Esophagus squamous epithelium (tissue), 5 donors: ENCODE data around the gene IQCC. TPM values are rescaled to one million over a fixed set of nuclear protein-coding genes. Genes with fewer than 3 reads are reported as not detected.

Source experiments
- DNase-seq: peaks from one replicate; lab custom pipeline; 2025; lab: John Stamatoyannopoulos, UW
- H3K27ac ChIP-seq, 4 donors: fragments of 200-600 bp; sonication (generic); one replicate each; pipeline ENCODE4 v1.5.1; 2016 to 2019; ENCODE audit warnings: mild to moderate bottlenecking in 1 of 4
- H3K27me3 ChIP-seq, 4 donors: fragments of 200-600 bp; sonication (generic); 1 replicate in 3 of 4; 2 replicates in 1 of 4; pipeline versions ENCODE4 v1.5.1 to v1.6.0; 2017 to 2021; ENCODE audit warnings: antibody characterized with exemption in 1 of 4
- H3K36me3 ChIP-seq, 3 donors: fragments of 200-600 bp; sonication (generic); one replicate each; pipeline ENCODE4 v1.5.1; 2016 to 2019
- H3K4me1 ChIP-seq, 3 donors: fragments of 200-600 bp; sonication (generic); one replicate each; pipeline ENCODE4 v1.5.1; 2017 to 2019
- H3K4me3 ChIP-seq, 4 donors: fragments of 200-600 bp; sonication (generic); 1 replicate in 3 of 4; 2 replicates in 1 of 4; pipeline ENCODE4 v1.5.1; 2016 to 2019; ENCODE audit warnings: mild to moderate bottlenecking in 2 of 4, moderate library complexity in 1 of 4
- H3K9me3 ChIP-seq, 3 donors: fragments of 200-600 bp; sonication (generic); one replicate each; pipeline ENCODE4 v1.5.1; 2016 to 2019
- CTCF ChIP-seq, 6 experiments: fragments of 450-650 bp in 4 of 6; fragments of 200-600 bp in 2 of 6; sonication (generic) in 2 of 6; IDR thresholded peaks; one replicate each; pipeline ENCODE4 v1.5.1; 2016 to 2019; ENCODE audit warnings: antibody characterized with exemption in 6 of 6, mild to moderate bottlenecking in 4 of 6, moderate library complexity in 4 of 6
- POLR2A ChIP-seq, 4 donors: fragments of 450-650 bp; IDR thresholded peaks; one replicate each; pipeline ENCODE4 v1.6.1; 2017; ENCODE audit warnings: antibody characterized with exemption in 4 of 4, mild to moderate bottlenecking in 4 of 4, moderate library complexity in 3 of 4
- WGBS, 2 donors: methylation state at CpG; one replicate each; pipeline ENCODE4 v1.1.5; 2018; 5-methylcytosine and 5-hydroxymethylcytosine counted together
- intact Hi-C: fragments of 100-400 bp; cut with DNase I; formaldehyde crosslinking; loops from one replicate; pipeline ENCODE4 v1.15.0; 2022
- total RNA-seq, 4 donors: library from RNA; depleted of rRNA; stranded (reverse); fragments of >200 nt; gene quantifications; one replicate each; pipeline ENCODE4 v1.1.0, GENCODE V29; 2016
- donor health status: DM: yes; HTN: yes; CAD: no.

Gene IQCC
- total RNA-seq, 4 donors from 2014 or later = 0.66 to 2.0 (median 1.1) TPM

DNA sequence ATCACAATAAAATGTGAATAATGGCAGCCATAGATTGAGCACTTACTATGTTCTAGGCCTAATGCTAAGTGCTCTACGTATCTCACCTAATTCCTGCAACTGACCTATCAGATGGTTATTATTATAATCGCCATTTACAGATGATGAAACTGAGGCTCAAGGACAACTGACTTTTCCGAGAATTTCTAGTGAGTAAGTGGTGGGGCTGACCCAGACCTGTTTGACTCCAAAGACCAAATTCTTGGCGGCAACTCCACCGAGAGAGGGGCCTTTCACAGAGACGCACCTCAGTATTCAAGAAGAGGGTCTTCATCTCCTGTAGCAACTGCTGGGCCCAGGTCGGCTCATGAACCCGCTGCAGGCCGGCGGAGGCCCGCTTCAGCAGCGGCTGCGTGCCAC lies 16.1 kb downstream of the IQCC start:
- Histone ChIP-seq H3K36me3 (peaks cover 0 to 72% (median 11%) of the 10 kb centered on the region in 3 donors), H3K4me1 (peaks cover 22 to 47% (median 24%) of the 10 kb centered on the region in 3 donors), H3K27me3 (no peaks in the 10 kb centered on the region), H3K27ac (peak overlapping the region; percentile 93 to 96 (median 94)), H3K9me3 (no peaks in the 10 kb centered on the region), H3K4me3 (peak overlapping the region; percentile 65 to 99 (median 82))
- 7 to 11% methylated on average over 6 to 9 of the region's 13 CpGs for WGBS, 2 donors
- DNase-seq = no peak
- TF ChIP-seq CTCF (IDR thresholded peaks at IDR 0.05) (no peak), POLR2A (IDR thresholded peaks at IDR 0.05) (no peak)
- intact Hi-C loops = no loop called here

DNA sequence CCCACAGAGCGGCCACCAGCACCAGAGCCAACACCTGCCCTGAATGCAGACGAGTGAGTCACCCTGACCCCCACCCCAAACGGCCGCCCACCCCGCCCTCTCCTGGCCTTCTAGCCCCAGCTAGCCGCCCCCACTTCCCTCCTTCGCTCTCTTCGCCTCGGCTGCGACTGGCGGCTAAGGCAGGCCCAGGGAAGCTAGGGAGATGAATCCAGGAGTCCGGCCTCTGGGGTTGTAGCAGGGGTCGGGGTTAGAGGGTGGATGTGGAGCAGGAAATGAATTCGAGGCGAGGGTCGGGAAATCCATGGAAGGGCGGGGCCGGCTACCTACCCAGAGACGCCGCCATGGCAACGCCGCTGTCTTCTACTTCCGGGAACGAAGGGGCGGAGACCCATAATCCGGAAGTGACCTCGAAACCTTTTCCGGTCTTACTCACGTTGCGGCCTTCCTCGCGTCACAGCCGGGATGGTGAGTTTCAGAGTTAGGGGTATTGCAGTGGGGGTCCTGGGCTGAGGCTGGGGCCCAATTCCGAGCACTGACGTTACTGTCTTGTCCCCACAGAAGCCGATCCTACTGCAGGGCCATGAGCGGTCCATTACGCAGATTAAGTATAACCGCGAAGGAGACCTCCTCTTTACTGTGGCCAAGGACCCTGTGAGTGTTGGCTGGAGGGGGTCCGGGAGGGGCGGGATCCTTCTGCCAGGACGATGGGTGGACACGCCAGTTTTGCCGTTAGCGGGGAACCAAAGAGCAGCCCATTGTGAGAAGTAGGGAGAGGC lies 16.7 kb downstream of the IQCC start, which contains the start of the genes EIF3I and TMEM234:
Gene EIF3I (plus strand): TSS at position 428 of the 776 bp plus-strand sequence. CDS start 35 bp downstream, at position 463.
Gene TMEM234 (minus strand): TSS at position 374 of the 776 bp plus-strand sequence. CDS start 31 bp downstream, at position 343.
- intact Hi-C loops = no loop called here
- H3K27ac ChIP-seq = peak within 1 kb of the TSS; percentile 93 to 96 (median 94)
- TF ChIP-seq POLR2A (IDR thresholded peaks at IDR 0.05) = peak in 3 of 4 donors; percentile 30 to 76 (median 54)
- peak in 1 of 6 experiments; percentile 8 for TF ChIP-seq CTCF (IDR thresholded peaks at IDR 0.05)
- peak; percentile 64 for DNase-seq
- peaks cover 22 to 46% (median 24%) of the 10 kb centered on the region in 3 donors for H3K4me1 ChIP-seq
- WGBS, 2 donors = 0% methylated on average over 9 to 10 of the region's 46 CpGs
- H3K27me3 ChIP-seq = no peaks in the 10 kb centered on the region
- H3K9me3 ChIP-seq = no peaks in the 10 kb centered on the region
- H3K36me3 ChIP-seq = peaks cover 0 to 72% (median 11%) of the 10 kb centered on the region in 3 donors
- peak within 1 kb of the TSS; percentile 65 to 99 (median 82) for H3K4me3 ChIP-seq

DNA sequence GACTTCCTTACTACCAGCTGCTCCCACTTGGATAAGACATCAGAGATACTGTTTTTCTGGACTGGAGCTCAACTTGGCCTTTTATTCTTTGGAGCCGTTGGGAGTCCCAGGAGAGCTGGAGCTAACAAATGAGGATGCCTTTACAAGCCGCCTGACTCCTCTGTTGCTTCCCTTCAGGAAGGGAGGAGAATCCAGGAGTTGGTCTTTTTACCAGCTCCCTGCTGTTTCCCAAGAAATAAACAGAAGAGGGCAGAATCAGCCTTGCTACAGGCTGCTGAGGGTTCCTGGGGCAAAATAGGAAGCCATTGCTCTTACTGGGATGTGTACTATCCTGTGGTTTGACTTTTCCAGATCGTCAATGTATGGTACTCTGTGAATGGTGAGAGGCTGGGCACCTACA lies 18.2 kb downstream of the IQCC start:
- TF ChIP-seq POLR2A (IDR thresholded peaks at IDR 0.05) (no peak), CTCF (IDR thresholded peaks at IDR 0.05) (no peak)
- intact Hi-C loops = no loop called here
- Histone ChIP-seq H3K4me3 (peak overlapping the region in 3 of 4 donors; percentile 65 to 99 (median 97)), H3K4me1 (peaks cover 22 to 46% (median 24%) of the 10 kb centered on the region in 3 donors), H3K9me3 (no peaks in the 10 kb centered on the region), H3K27me3 (no peaks in the 10 kb centered on the region), H3K27ac (peak overlapping the region; percentile 93 to 96 (median 94)), H3K36me3 (peaks cover 14 to 72% (median 25%) of the 10 kb centered on the region in 3 donors)
- no peak for DNase-seq
- WGBS, 2 donors = 83 to 86% methylated on average over 1 to 3 of the region's 3 CpGs

- H3K27ac ChIP-seq = no peak overlapping the region
- H3K4me1 ChIP-seq = peaks cover 22 to 46% (median 24%) of the 10 kb centered on the region in 3 donors
- H3K27me3 ChIP-seq = no peaks in the 10 kb centered on the region
- no peak for TF ChIP-seq CTCF (IDR thresholded peaks at IDR 0.05)
- TF ChIP-seq POLR2A (IDR thresholded peaks at IDR 0.05) = no peak
- intact Hi-C loops = no loop called here
- WGBS, 2 donors = 79 to 84% methylated on average over 4 of the region's 4 CpGs
- H3K36me3 ChIP-seq = peaks cover 16 to 72% (median 29%) of the 10 kb centered on the region in 3 donors
- H3K9me3 ChIP-seq = no peaks in the 10 kb centered on the region
- no peak for DNase-seq
- no peak overlapping the region for H3K4me3 ChIP-seq
Measured at GRCh38 chr1:32224285-32224684, 18.8 kb downstream of the IQCC start.

DNA sequence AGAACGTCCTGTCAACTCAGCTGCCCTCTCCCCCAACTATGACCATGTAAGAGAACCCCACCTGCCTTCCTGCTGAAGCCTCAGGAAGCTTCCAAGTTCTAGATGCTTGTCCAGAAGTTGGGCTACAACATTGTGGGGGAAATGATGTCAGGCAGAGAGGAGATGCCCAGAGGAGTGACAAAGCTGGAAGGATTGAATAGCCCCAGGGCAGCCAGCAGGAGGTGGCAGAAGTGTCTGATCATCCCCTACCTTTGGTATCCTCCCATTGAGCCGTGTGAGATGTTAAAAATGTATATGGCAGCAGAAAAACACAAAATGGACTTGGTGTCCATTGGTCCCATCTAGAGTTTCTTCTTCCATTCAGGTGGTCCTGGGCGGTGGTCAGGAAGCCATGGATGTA lies 23.3 kb downstream of the IQCC start:
- peaks cover 41 to 98% (median 46%) of the 10 kb centered on the region in 3 donors for H3K36me3 ChIP-seq
- TF ChIP-seq POLR2A (IDR thresholded peaks at IDR 0.05) = no peak
- no peak for TF ChIP-seq CTCF (IDR thresholded peaks at IDR 0.05)
- DNase-seq = no peak
- no peak overlapping the region for H3K4me3 ChIP-seq
- intact Hi-C loops = no loop called here
- no peaks in the 10 kb centered on the region for H3K9me3 ChIP-seq
- WGBS, 2 donors = 72 to 86% methylated on average over 3 of the region's 3 CpGs
- H3K27me3 ChIP-seq = no peaks in the 10 kb centered on the region
- H3K4me1 ChIP-seq = peaks cover 2 to 14% (median 7%) of the 10 kb centered on the region in 3 donors
- no peak overlapping the region for H3K27ac ChIP-seq
